A673 (cell line): ENCODE results near the gene CHCHD6. TPM values are rescaled to one million over a fixed set of nuclear protein-coding genes. Genes with fewer than 3 reads are reported as not detected.

ENCODE experiments used
- BruUV-seq: library from RNA; stranded (reverse); fragments of 400-500 nt; replicated peaks from 2 replicates; lab custom pipeline; 2021; lab: Mats Ljungman, UMichigan
- CTCF ChIA-PET: fragments of 300-600 bp; sonication (Branson Sonifier 250); formaldehyde crosslinking; loops from one replicate; lab custom pipeline; 2022; ENCODE audit warnings: antibody characterized with exemption; lab: Charles Lee
- POLR2A ChIA-PET: fragments of 300-600 bp; sonication (Branson Sonifier 250); formaldehyde crosslinking; loops from one replicate; lab custom pipeline; 2022; ENCODE audit warnings: antibody characterized with exemption; ENCODE audit not compliant: low non-redundant PET; lab: Charles Lee
- DNase-seq: peaks from one replicate; pipeline ENCODE4 v3.0.0-alpha.2; 2015; ENCODE audit warnings: low spot score
- H3K27ac ChIP-seq: fragments of 200-600 bp; sonication (generic); 2 replicates; pipeline ENCODE4 v1.5.1; 2016; ENCODE audit warnings: mixed run types, low read depth, mild to moderate bottlenecking, mixed read lengths, antibody characterized with exemption, low read length; ENCODE audit not compliant: poor library complexity, severe bottlenecking
- H3K27me3 ChIP-seq: fragments of 200-600 bp; sonication (generic); replicated peaks from 2 replicates; pipeline ENCODE4 v1.6.1; 2017; ENCODE audit warnings: mixed run types, low read depth, mild to moderate bottlenecking, mixed read lengths, antibody characterized with exemption, low read length; ENCODE audit not compliant: insufficient read depth, poor library complexity
- H3K36me3 ChIP-seq: fragments of 200-600 bp; sonication (generic); 2 replicates; pipeline ENCODE4 v1.6.1; 2016; ENCODE audit warnings: mixed run types, mild to moderate bottlenecking, mixed read lengths, antibody characterized with exemption, low read length; ENCODE audit not compliant: insufficient read depth, poor library complexity, severe bottlenecking
- H3K4me1 ChIP-seq: fragments of 200-600 bp; sonication (generic); 2 replicates; pipeline ENCODE4 v1.6.1; 2017; ENCODE audit warnings: mixed run types, mild to moderate bottlenecking, mixed read lengths, antibody characterized with exemption, low read length; ENCODE audit not compliant: insufficient read depth, poor library complexity, severe bottlenecking
- H3K4me3 ChIP-seq: fragments of 200-600 bp; sonication (generic); 2 replicates; pipeline ENCODE4 v1.5.1; 2016; ENCODE audit warnings: low read depth, mixed run types, mild to moderate bottlenecking, mixed read lengths, low read length; ENCODE audit not compliant: poor library complexity, severe bottlenecking
- H3K9me3 ChIP-seq: fragments of 200-600 bp; sonication (generic); 2 replicates; pipeline ENCODE4 v1.6.1; 2016; ENCODE audit warnings: mixed run types, low read depth, mild to moderate bottlenecking, mixed read lengths, antibody characterized with exemption, low read length; ENCODE audit not compliant: poor library complexity, severe bottlenecking
- EZH2 ChIP-seq: fragments of 200-600 bp; sonication (generic); IDR thresholded peaks from 2 replicates; pipeline ENCODE4 v1.6.1; 2017; ENCODE audit warnings: borderline replicate concordance, low read depth, mild to moderate bottlenecking, mixed read lengths, antibody characterized with exemption, low read length; ENCODE audit not compliant: poor library complexity, severe bottlenecking
- intact Hi-C: fragments of 100-400 bp; cut with micrococcal nuclease; formaldehyde crosslinking; loops from one replicate; pipeline ENCODE4 v1.10.0; 2022; ENCODE audit not compliant: unreplicated experiment
- total RNA-seq: library from RNA; stranded (reverse); gene quantifications from 2 replicates; pipeline ENCODE4 v1.2.3, GENCODE V29; 2021
- TF ChIP-seq, protein P1 (sequence below): fragments of 300-800, 200-600 bp; sonication (generic); conservative IDR thresholded peaks from 2 replicates; pipeline ENCODE4 v1.5.1; 2017; ENCODE audit warnings: low read depth, mild to moderate bottlenecking, antibody characterized with exemption, low read length, moderate library complexity, mixed read lengths

The CHCHD6 gene
- total RNA-seq, 1 experiment from 2014 or later: 23.3 TPM

DNA sequence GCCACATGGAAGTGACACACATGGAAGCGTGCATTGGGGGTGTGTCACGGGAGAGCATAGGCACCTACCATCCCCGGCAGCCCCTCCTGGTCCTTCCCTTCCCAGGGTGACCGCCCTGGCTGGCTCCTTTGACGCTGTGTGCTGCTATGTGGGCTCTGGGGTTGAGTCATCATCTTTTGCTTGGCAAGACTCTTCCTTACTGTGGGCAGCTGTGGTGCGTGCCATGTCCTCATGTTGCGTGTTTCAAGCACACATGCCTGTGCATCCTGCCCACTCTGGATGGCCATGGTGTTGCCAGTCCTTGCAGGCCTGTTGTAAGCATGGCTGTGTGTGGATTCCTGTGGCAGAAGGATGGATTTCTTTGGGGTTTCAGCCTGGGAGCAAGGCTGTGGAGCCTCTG lies 292.9 kb downstream of the CHCHD6 start:
- Histone ChIP-seq H3K9me3 (no peaks in the 10 kb centered on the region), H3K36me3 (no peaks in the 10 kb centered on the region), H3K27me3 (no peaks in the 10 kb centered on the region), H3K27ac (no peak overlapping the region), H3K4me1 (peaks cover 34% of the 10 kb centered on the region), H3K4me3 (no peak overlapping the region)
- TF ChIP-seq EZH2: no peak
- TF ChIP-seq, protein P1, sequence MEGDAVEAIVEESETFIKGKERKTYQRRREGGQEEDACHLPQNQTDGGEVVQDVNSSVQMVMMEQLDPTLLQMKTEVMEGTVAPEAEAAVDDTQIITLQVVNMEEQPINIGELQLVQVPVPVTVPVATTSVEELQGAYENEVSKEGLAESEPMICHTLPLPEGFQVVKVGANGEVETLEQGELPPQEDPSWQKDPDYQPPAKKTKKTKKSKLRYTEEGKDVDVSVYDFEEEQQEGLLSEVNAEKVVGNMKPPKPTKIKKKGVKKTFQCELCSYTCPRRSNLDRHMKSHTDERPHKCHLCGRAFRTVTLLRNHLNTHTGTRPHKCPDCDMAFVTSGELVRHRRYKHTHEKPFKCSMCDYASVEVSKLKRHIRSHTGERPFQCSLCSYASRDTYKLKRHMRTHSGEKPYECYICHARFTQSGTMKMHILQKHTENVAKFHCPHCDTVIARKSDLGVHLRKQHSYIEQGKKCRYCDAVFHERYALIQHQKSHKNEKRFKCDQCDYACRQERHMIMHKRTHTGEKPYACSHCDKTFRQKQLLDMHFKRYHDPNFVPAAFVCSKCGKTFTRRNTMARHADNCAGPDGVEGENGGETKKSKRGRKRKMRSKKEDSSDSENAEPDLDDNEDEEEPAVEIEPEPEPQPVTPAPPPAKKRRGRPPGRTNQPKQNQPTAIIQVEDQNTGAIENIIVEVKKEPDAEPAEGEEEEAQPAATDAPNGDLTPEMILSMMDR: no peak
- ChIA-PET POLR2A (no interaction called here), CTCF (no interaction called here)
- DNase-seq: no peak
- no TSS peak for BruUV-seq
- intact Hi-C loops: no loop called here

DNA sequence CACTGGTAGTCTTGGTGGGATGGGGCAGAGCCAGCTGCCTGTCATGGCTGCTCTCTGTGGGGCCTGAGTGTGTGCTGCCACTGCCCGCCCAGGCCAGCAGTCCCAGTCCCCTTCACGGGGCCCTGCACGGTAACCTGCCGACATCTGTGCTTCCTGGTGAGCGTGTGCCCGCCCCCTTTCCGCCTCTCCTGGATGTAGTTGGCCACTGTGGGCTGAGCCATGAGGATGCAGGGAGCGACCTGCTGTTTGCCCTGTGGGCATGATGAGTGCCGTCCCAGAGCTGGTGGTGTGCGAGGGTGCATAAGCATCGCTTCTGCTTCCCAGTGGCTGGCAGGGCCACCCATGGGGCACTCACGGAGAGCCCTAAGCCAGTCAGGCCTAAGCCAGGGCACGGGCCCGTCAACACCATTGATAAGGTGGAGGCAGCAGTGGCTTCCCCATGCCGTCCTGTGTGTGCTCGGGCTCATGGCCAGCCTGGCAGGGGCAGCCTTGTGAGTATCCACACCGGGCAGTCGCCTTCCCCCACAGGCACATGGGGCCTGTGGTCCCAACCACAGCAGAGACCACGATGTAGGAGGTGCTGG lies 293.5 kb downstream of the CHCHD6 start:
- H3K9me3 ChIP-seq: no peaks in the 10 kb centered on the region
- no peaks in the 10 kb centered on the region for H3K36me3 ChIP-seq
- TF ChIP-seq EZH2: no peak
- TF ChIP-seq, protein P1: no peak
- H3K4me1 ChIP-seq: peaks cover 40% of the 10 kb centered on the region
- no peak for DNase-seq
- no peak overlapping the region for H3K4me3 ChIP-seq
- BruUV-seq: no TSS peak
- ChIA-PET CTCF (no interaction called here), POLR2A (no interaction called here)
- intact Hi-C loops: no loop called here
- no peak overlapping the region for H3K27ac ChIP-seq
- no peaks in the 10 kb centered on the region for H3K27me3 ChIP-seq

DNA sequence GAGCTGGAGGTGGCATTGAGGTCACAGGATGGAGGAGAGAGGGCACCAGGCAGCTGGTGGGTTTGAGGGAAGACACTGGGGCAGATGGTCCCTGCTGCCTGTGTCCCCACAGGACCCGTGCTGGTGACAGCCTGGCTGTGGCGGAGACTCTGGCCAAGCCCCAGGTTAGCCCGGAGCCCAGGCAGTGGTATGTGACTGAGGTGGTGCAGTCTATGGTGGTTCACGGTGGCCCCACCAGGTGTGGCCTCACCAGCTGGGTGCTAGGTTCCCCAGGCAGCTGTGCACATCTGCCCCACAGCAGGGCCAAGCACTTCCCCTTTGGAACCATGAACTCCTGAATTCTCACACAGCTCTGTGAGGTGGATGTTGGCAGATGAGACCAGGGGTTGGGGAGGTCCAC lies 294.3 kb downstream of the CHCHD6 start:
- H3K4me3 ChIP-seq: no peak overlapping the region
- no peaks in the 10 kb centered on the region for H3K36me3 ChIP-seq
- DNase-seq: no peak
- peaks cover 43% of the 10 kb centered on the region for H3K4me1 ChIP-seq
- POLR2A ChIA-PET: no interaction called here
- CTCF ChIA-PET: no interaction called here
- BruUV-seq: no TSS peak
- no peaks in the 10 kb centered on the region for H3K9me3 ChIP-seq
- H3K27me3 ChIP-seq: no peaks in the 10 kb centered on the region
- TF ChIP-seq EZH2: no peak
- TF ChIP-seq, protein P1: no peak
- H3K27ac ChIP-seq: no peak overlapping the region
- intact Hi-C loops: no loop called here
